Measurements from ENCODE around the gene CADM3. TPM values are rescaled to one million over a fixed set of nuclear protein-coding genes. Genes with fewer than 3 reads are reported as not detected.

CADM3 gene
- total RNA-seq = under 0.01 and 0.09 TPM in 2 replicates

- no peak for DNase-seq
Observed at GRCh38 chr1:159171254-159171687, at the start of gene CADM3. Gene CADM3, plus strand, starts transcription at chr1:159171615. Its CDS starts 151 bp downstream, at chr1:159171766.

GRCh38 chr1:159122005-159122621 lies 49.3 kb upstream of the CADM3 start:
- DNase-seq = peak; percentile 42

DNA sequence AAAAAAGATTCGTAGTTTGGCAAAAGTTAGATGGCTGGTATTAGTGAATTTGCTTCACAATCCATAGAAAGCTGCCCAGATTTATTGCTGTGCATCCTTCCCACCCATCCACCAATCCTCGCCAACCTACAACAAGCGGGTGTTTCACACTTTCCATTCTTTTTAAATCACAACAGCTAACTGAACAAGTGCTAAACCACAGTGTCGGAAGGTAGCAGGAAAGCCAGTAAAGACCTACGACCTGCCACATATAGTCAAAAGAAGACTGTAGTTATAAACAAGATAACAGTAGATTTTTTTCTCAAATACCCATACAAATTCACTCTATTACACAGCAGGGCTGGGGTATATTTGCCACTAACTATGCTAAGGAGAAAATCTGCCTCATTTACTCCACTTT lies 47.8 kb upstream of the CADM3 start:
- DNase-seq = no peak

- DNase-seq = peak; percentile 81
Observed at GRCh38 chr1:159132271-159132881, 39.0 kb upstream of the CADM3 start.

DNA sequence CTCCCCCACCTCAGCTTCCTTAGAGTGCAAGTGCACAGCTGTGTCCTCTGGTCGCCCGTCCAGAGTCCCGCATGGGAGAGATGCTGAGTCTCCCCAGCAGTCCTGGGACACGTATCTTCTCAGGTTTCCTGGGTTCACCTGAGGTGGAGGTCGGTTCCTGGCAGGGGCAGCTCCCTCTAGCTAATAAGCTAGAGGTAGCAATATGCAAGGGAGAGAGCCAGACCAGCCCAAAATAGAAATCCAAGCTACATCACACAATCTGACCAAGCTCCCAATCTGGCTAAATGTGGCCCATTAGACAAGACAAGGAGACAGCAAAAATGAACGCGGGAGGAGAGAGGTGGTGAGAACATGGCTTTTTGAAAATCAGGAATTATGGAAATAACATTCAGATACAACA lies 30.9 kb upstream of the CADM3 start:
- DNase-seq = no peak

DNA sequence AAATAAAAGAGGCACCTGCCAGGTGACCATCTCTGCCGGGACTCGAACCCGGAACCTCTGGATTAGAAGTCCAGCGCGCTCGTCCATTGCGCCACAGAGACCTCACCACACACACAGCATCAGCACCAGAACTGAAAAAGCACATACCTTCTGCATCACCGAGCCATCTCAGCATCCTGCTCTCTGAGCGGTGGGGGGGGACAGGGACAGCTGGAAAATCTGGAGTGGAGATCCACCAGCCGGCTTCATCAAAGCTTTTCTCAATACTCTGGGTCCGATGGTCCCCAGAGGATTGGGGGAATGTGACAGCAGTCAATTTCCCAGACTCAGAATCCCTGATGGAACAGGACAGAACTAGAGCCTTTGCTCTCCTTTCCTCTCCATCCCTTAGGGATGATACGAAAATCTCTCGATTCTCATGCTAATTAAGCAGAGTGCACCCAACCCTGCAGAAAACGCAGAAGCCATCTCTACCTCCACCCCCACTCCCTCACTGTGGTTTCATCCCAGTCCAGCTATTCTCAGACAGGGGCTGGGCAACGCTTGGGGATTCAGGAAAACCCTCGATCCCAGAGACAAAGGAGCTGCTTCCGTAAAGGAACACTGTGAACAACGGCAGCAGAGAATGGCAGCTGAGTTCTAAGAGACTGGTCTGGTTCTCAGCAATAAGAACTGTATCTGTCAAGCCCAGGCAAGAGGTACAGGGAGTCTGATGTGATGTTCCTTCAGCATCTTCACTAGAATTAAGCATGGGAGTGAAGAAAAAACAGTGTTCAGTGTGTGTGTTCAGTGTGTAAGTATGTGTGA lies 29.6 kb upstream of the CADM3 start:
- DNase-seq = peak; percentile 47

DNA sequence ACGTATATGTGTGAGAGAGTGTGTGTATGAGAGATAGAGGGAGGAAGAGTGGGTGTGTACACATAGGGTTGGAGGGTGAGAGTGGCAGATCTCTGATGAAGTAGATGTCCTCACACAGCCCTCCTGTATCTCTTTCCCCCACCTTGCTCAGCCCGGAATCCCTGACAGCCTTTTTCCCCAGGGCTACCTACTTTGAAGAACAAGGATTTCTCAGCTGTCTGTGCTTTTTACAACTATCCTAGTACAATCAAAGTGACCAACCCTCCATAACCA lies 29.1 kb upstream of the CADM3 start:
- DNase-seq = no peak

- DNase-seq = no peak
Observed at GRCh38 chr1:159142726-159143510, 28.5 kb upstream of the CADM3 start.

DNA sequence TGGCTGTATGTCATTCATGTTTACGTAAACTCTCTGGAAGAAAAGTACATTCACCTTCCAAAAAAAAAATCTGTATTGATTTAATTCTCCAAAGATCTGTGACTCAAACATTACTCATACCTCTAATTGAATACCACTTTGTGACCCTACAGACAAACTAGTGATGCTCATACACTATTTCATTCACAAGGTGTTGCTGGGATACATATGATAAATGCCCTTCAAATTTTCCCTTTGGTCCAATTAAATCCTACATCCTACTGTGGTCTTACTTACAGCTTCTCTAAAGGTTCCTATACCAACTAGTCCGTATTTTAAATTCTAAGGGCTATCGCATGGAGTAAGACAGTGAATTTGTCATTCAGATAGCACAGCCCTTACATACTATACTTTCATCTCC lies 26.8 kb upstream of the CADM3 start:
- no peak for DNase-seq

GRCh38 chr1:159146980-159147379 lies 24.4 kb upstream of the CADM3 start:
- no peak for DNase-seq

DNA sequence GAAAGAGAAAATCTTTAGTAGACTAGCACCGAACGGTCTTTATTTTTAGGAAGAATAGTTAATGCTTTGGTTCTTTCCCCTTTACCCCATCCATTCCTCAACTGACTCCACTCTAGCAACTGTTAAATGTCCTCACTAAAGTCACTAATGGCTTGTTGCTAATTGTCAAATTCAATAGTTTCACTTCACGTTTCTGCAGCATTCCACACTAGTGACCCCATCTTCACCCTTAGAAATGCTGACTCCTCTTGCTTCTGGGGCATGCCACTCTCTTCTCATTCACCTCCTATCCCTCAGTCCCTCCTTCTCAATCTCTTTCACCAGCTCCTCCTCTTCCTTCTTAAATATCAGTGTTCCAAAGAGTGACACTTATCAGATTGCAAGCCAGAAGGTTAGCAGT lies 19.4 kb upstream of the CADM3 start:
- no peak for DNase-seq

DNA sequence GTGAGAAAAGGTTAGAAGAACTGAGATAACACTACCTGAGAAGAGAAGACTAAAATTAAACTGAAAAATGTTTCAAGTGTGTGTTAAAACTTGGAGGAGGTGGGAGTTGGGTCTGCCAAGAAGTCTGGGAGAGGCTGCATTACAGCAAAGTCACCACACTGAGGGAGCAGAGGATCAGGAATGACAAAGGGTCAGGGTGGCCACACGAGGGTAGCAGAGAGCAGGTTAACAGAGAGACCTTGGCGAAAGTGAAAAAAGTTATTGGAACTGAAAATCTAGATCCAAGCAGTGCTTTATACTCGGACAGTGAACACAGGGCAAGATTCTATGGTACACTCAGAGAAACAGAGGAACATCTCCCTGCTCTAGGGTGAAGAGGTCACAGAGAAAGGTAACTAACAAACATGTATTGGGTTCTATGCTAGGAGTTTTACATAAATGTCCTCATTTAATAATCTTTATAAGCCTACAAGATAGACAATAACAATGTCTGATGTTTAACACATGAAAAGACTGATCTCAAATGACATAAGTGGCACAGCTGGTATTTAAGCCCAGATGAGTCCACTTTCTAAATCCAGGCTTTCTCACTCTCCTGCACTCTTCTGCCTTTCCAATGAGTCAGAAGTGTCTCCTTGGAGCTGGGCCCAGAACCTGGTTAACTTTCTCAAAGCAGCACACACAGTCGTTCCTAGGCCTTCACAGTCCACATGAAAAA lies 10.3 kb upstream of the CADM3 start:
- peak; percentile 90 for DNase-seq

DNA sequence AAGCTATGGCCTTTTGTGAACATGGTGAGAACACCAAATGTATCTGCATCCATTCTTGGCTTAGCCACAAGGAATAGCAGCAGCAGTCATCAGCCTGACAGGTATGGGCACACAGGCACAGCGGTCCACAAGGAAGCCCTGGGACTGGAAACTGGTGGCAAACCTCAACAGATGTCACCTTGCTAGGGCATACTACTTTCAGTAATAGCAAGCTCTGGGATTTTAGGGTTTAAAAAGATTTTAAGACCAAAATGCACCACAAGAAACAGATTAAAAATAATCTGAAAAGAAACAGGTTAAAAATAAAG lies 9.7 kb upstream of the CADM3 start:
- DNase-seq = no peak

- DNase-seq = no peak
Observed at GRCh38 chr1:159162516-159163265, 8.7 kb upstream of the CADM3 start.

DNA sequence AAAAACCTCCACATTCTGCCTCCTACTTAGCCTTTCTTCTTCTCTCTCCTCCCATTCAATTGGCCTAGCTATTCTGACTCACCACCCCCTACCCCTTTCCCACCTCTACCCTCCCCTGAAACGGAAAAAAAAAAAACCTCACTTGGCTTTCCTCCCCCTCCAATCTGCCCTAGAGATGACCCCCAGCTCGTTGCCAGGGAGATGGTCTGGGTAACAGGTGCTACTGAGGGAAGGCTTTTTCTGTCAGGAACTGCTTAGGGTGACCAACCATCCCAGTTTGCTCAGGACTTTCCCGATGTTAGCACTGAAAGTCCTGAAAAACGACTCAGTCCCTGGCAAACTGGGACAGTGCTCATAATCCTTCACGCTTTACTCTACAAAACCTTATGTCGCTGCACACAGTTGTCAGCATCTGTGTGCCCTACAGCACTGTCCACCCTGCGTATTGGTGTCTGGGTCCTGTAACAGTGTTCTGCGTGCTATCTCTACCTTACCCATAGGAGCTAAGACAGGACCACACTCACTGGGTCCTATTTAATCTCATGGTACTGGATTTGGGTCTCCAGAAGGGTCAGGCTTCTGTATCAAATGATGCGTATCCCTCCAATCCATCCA lies 7.7 kb upstream of the CADM3 start:
- no peak for DNase-seq

- DNase-seq = no peak
Observed at GRCh38 chr1:159168043-159168442, 3.4 kb upstream of the CADM3 start.

DNA sequence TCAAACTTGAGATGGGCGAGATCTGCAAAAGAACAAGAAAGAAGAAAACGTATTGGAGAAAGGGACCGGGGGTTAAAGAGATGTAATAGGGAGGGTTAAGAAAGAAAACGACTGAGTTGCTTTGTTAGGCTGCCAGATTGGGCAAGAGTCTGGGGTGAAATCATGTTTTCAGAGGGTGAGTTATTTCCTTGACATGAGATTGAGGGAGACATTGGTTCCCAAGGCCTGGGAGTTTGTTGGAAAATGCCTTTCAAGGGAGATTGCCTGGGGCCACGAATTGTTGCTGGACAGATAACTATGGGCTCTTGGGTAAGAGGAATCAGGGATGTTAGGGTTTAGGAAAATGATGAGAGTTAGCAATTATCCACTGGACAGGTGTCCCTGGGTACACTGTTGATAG lies 776 bp upstream of the CADM3 start:
- DNase-seq = no peak

DNA sequence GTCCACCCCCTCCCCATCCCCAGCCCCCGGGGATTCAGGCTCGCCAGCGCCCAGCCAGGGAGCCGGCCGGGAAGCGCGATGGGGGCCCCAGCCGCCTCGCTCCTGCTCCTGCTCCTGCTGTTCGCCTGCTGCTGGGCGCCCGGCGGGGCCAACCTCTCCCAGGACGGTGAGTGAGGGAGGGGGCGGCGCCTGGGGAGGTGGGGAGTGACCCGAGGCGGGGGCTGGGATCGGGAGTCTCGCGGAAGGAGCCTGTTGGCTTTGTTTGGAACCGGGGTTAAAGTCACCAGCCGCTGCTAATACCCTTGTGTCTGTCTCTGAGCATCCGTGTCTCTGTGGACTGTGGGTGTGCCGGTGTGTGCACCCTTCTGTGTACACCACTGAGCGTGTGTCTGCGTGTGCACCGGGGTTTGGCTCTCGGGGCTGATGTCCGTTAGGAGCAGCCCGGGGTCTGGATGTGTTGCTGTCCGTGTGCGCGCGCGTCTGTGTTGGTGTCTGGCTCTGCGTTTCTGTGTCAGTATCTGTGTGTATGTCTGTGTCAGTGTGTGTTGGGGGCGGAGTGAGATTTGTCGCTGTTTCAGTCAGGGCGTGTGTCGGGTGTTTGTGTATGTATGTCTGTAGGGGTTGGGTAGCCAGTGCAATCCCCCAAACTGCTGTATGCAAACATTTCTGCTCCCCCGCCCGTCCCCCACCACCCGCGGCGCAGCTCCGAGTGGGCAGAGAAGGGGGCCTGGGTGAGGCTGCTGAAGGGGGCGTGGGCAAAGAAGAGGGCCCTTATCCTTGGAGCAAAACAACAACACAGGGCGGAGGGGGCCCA lies 480 bp downstream of the CADM3 start:
- peak; percentile 18 for DNase-seq

GRCh38 chr1:159172614-159173291 lies 1.3 kb downstream of the CADM3 start:
- no peak for DNase-seq

GRCh38 chr1:159173320-159173719 lies 1.9 kb downstream of the CADM3 start:
- no peak for DNase-seq

All from dermis blood vessel endothelial cell (primary cell).